Measurements from ENCODE around the gene CD247.

DNA sequence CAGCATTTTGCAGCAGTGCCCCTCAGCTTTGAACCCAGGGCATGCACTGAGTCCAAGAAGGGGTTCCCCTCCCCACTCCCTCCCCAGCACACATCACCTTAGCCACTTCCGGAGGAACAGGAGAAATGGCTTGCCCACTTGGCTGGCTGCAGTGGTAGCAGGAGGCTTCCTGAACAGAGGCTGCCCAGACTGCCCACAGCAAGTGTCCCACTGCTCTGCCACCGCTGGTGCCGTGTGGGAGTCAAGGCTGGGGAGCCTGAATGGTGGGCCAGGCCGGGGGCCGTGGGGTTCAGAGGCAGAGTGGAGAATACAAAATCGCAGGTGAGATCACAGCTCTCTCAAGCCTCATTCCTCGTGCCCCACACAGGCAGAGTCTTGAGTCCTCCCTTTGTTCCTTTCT lies 34.5 kb downstream of the CD247 start:
- no peak for TF ChIP-seq POLR2AphosphoS5 (IDR thresholded peaks at IDR 0.05)
- TF ChIP-seq, protein P1, sequence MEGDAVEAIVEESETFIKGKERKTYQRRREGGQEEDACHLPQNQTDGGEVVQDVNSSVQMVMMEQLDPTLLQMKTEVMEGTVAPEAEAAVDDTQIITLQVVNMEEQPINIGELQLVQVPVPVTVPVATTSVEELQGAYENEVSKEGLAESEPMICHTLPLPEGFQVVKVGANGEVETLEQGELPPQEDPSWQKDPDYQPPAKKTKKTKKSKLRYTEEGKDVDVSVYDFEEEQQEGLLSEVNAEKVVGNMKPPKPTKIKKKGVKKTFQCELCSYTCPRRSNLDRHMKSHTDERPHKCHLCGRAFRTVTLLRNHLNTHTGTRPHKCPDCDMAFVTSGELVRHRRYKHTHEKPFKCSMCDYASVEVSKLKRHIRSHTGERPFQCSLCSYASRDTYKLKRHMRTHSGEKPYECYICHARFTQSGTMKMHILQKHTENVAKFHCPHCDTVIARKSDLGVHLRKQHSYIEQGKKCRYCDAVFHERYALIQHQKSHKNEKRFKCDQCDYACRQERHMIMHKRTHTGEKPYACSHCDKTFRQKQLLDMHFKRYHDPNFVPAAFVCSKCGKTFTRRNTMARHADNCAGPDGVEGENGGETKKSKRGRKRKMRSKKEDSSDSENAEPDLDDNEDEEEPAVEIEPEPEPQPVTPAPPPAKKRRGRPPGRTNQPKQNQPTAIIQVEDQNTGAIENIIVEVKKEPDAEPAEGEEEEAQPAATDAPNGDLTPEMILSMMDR (IDR thresholded peaks at IDR 0.05) = no peak
- no peak for TF ChIP-seq POLR2A (IDR thresholded peaks at IDR 0.05)

All from prostate gland (tissue), 2 donors.